AG09319 (cell line): ENCODE measurements around the gene RAI14.

Experiments used
- DNase-seq: peaks from one replicate; pipeline ENCODE4 v3.0.0-alpha.2; 2010; ENCODE audit warnings: low read depth; ENCODE audit errors: extremely low read depth
- CTCF ChIP-seq: IDR thresholded peaks from 2 replicates; pipeline ENCODE4 v1.5.1; 2011; ENCODE audit warnings: low read depth, mild to moderate bottlenecking, inconsistent platforms, low read length, moderate library complexity

RAI14 gene

DNA sequence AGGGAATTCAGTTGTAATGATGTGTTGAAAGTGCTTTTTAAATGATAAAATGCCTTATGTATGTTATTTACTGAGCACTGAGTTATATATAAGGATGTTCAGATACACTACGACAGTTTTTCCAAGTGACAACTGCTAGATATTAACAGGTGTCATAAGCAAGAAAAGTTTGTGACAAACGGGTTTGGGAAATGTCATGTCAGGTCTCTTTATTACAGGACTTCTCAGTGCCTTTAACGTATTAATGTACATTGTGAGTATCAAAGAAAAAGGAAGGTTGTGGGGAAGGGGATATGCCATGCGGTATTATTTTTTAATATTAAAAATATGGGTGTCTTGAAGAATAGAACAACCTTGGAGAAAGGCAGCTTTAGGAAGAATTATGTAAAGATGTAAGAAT is 56.4 kb downstream of the RAI14 start:
- DNase-seq = no peak
- TF ChIP-seq CTCF = no peak

DNA sequence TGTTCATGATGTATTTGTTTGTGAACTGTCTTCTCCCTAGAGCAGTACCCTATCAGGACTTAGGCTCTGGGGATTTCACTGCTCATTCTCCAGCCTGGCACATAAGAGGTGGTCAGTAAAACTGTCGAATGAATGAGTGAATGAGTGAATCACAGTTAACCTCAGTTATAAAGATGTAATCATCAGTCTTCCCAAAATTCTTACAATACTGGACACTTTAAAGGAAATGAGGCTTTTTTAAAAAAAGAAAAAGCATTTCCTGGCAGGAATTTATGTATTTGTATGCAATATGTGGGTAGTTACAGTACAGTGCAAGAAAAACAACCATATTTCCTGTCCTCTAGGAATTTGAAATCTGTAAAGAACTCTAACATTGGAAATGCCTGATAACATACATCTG is 59.6 kb downstream of the RAI14 start:
- DNase-seq = no peak

DNA sequence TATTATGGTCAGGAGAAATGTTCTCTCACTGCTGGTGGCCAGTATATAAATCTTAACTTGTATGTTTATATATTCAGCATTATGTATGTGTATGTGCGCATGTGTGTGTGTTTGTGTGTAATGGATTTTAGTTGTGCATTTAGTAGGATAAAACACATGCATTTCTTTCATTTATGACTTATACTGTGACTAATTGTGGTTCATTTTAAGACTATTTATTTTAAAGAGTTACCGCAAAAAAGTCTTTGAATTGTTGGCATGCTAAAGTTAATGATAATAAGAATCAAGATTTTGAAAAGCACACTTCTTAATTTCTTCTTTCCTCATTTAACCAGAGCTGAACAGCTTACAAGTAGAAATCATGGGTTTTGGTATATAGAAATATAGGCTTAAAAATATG is 60.9 kb downstream of the RAI14 start:
- DNase-seq = no peak
- TF ChIP-seq CTCF = no peak

More for the DNA sequence above, 59.6 kb downstream of the RAI14 start:
- no peak for TF ChIP-seq CTCF

DNA sequence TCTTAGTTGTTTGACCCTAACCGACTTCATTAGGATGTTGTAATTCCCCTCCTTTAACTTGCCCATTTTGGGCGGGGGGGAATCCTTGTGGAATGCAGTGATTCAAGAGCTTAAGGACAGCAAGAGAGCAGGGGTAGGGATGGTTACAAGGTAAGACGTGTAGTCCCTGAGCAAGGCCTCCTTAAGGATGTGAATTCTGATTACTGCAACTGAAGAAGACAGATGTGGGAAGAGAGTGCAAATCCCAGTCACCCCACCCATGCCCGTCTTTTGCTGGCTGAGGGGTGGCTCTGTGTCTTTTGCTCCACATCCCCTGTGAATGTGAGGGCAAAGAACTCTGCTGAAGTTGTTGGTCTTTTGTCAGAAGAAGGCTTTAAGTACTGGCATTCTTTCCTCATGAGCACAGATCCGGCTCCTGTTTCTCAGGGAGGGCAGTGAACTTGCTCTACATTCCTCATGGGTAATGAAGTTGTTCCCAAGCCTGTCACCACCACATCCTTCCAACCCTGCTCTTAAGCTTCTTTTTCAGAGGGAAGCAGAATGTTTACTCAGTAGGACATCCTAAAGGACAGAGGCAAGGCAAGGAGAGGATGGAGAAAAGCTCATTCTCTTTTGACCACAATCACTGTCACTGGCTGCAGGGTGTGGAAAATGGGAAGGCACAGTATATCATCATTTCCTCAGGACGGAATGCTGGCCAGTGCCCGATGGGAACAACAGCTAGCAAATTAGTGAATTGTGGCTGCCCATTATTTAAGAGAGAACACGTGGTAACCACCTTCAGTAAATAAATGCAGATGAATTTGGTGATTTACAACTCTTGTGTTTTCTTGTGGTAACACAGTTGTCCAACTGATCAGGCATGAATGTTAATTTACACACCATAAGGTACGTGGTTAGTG is 61.5 kb downstream of the RAI14 start:
- no peak for TF ChIP-seq CTCF
- peak; percentile 87 for DNase-seq

DNA sequence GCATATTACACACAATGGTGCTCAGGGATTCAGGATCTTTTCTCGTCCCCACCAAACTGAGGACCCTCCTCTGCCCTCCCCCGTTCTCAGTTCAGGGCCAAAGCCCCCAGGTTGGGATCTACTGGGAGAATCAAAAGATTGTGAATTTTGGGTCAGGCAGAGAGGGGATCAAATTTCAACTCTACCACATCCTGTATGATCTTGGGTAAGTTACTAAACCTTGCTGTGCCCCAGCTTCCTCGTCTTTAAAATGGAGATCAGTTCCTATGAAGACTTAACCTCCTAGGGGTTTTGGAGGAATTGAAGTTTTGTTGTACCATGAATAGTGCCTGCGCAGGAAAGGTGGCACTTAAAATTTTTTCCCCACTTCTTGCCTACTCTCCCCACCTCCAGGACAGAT is 62.4 kb downstream of the RAI14 start:
- no peak for TF ChIP-seq CTCF

DNA sequence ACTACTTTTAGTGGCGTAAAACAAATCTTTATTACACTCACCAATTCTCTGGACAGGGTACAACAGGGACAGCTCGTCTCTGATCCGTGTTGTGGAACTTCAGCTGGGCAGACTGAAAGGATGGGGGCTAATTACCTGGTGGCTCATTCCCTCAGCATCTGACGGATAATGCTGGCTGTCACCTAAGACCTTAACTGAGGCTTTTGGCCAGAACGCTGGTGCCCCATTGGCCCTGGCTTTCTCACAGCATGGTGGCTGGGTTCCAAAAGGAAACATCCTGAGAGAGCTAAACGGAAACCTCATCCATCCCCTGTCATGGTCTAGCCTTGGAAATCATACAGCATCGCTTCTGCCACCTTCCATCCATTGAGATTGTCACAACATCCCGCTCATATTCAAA is 62.9 kb downstream of the RAI14 start:
- TF ChIP-seq CTCF = no peak
- DNase-seq = no peak

More for the DNA sequence above, 62.4 kb downstream of the RAI14 start:
- no peak for DNase-seq

- TF ChIP-seq CTCF = no peak
- no peak for DNase-seq
These were observed 65.2 kb downstream of the RAI14 start for GRCh38 chr5:34721327-34721726.
